22Rv1 (cell line): ENCODE results near the gene KIF7.

Experiments used
- CTCF ChIP-seq: fragments of 450-650 bp; IDR thresholded peaks from 2 replicates; pipeline ENCODE4 v1.5.1; 2017; ENCODE audit warnings: mild to moderate bottlenecking
- ZFX ChIP-seq: fragments of 450-650 bp; IDR thresholded peaks from 2 replicates; pipeline ENCODE4 v1.6.1; 2017; ENCODE audit warnings: antibody characterized with exemption, borderline replicate concordance

GRCh38 chr15:89628301-89628700 lies 27.0 kb downstream of the KIF7 start:
- no peak for TF ChIP-seq CTCF
- TF ChIP-seq ZFX, result no peak
